ENCODE measurements around the gene CDK14. TPM values are rescaled to one million over a fixed set of nuclear protein-coding genes. Genes with fewer than 3 reads are reported as not detected.
"Not testable (repeated sequence)": the region's sequence is repeated elsewhere in the genome, so short reads cannot be mapped to it uniquely, and the experiment has no call there.

The CDK14 gene
- total and polyA plus RNA-seq, 2 of the 8 experiments (the other 6 are each of a cell fraction or from before 2014, with no cell fraction given): 5.5 to 47.3 TPM

- H3K79me2 ChIP-seq (ENCODE audit: control insufficient read depth in 1 of 2, insufficient read depth in 2 of 2, low read length in 2 of 2); H4K8ac ChIP-seq (ENCODE audit: extremely low read depth, insufficient read depth, low read length); CTCF ChIA-PET (ENCODE audit: partially characterized antibody); H3K27me3 ChIP-seq (replicated peaks in 1 of 4; ENCODE audit: control insufficient read depth in 3 of 4, extremely low read depth in 1 of 4, insufficient read depth in 3 of 4, low read length in 3 of 4); H3K23me2 ChIP-seq (ENCODE audit: low read depth, low read length); H3K4me1 ChIP-seq (replicated peaks in 1 of 4; ENCODE audit: control insufficient read depth in 3 of 4, insufficient read depth in 4 of 4, low read length in 3 of 4); H3K9me3 ChIP-seq (ENCODE audit: insufficient read depth in 2 of 2, low read depth in 1 of 2, low read length in 1 of 2); H3K4me3 ChIP-seq (ENCODE audit: extremely low read depth in 1 of 4, insufficient read depth in 2 of 4, low read depth in 3 of 4, low read length in 4 of 4); H4K20me1 ChIP-seq (replicated peaks in 1 of 2; ENCODE audit: control insufficient read depth in 1 of 2, insufficient read depth in 2 of 2, low read length in 2 of 2); H3K23ac ChIP-seq (ENCODE audit: insufficient read length); H3K14ac ChIP-seq (ENCODE audit: insufficient read length); H4K91ac ChIP-seq (replicated peaks; ENCODE audit: insufficient read length, low read length); H3K79me1 ChIP-seq (ENCODE audit: low read depth, low read length); POLR2A ChIA-PET (ENCODE audit: partially characterized antibody); H2AK5ac ChIP-seq (ENCODE audit: low read depth, low read length); H3K4me2 ChIP-seq (ENCODE audit: insufficient read depth in 1 of 2, low read depth in 2 of 2, low read length in 2 of 2); FAIRE-seq; H3K36me3 ChIP-seq (ENCODE audit: control insufficient read depth in 2 of 4, insufficient read depth in 4 of 4, low read length in 3 of 4); H3K9ac ChIP-seq (replicated peaks in 1 of 4; ENCODE audit: extremely low read depth in 1 of 4, low read depth in 3 of 4, low read length in 3 of 4); H3K27ac ChIP-seq (ENCODE audit: low read depth, low read length); H2BK120ac ChIP-seq (replicated peaks; ENCODE audit: low read depth, low read length); H2BK12ac ChIP-seq (ENCODE audit: low read depth, low read length); H2BK5ac ChIP-seq (ENCODE audit: low read depth, low read length); DNase-seq (ENCODE audit: low read depth in 1 of 2, low spot score in 2 of 2); H2AFZ ChIP-seq (ENCODE audit: low read length); H3K18ac ChIP-seq (ENCODE audit: extremely low read depth, low read length); H2BK20ac ChIP-seq (ENCODE audit: low read length); H3K56ac ChIP-seq (replicated peaks; ENCODE audit: insufficient read length, low read depth, low read length); H3K4ac ChIP-seq (replicated peaks; ENCODE audit: insufficient read length, low read depth, low read length); H2BK15ac ChIP-seq (ENCODE audit: low read length); H4K5ac ChIP-seq (ENCODE audit: insufficient read length, low read depth, low read length): not testable (repeated sequence)
- TF ChIP-seq EP300 (IDR thresholded peaks at IDR 0.05; ENCODE audit: borderline replicate concordance in 1 of 2, low read depth in 2 of 2, low read length in 2 of 2): peak in 1 of 2 experiments; percentile 93; a peak in 1 of 3 replicates
- WGBS, 2 experiments (ENCODE audit: extremely low coverage in 1 of 2, insufficient coverage in 1 of 2, insufficient read length in 1 of 2, insufficient replicate concordance in 2 of 2, low coverage in 1 of 2, low lambda C conversion rate in 2 of 2, missing lambda C conversion rate in 1 of 2): 89% methylated on average over 11 of the region's 12 CpGs; no CpG with 5 or more reads in 1 of the 2 experiments
Observed at GRCh38 chr7:90794234-90794633, 198.1 kb downstream of the CDK14 start.
